GM04503 (cell line): Measurements from ENCODE around the gene SYCP2L.
"Not testable (repeated sequence)": the region's sequence is repeated elsewhere in the genome, so short reads cannot be mapped to it uniquely, and the experiment has no call there.

Experiments used
- DNase-seq: peaks from one replicate; pipeline ENCODE4 v3.0.0-alpha.2; 2012; ENCODE audit warnings: low read depth

The SYCP2L gene

DNA sequence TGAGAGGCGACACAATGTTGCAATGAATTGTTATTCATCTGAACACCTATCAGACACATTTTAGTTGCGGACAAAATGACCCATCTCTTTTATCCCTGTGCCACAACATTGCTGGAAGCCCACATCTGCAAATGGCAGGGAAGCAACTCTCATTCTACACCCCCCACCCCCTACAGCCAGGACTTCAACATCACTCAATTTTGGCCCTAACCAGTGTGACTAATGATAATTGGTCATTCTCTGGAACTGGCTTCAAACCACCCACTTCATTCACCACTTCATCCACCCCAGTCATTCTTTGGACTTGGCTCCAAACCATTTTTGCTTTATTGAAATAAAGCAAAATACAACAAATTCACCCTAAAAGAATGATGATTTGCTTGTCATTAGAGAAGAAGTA lies 6.5 kb upstream of the SYCP2L start:
- DNase-seq: no peak

DNA sequence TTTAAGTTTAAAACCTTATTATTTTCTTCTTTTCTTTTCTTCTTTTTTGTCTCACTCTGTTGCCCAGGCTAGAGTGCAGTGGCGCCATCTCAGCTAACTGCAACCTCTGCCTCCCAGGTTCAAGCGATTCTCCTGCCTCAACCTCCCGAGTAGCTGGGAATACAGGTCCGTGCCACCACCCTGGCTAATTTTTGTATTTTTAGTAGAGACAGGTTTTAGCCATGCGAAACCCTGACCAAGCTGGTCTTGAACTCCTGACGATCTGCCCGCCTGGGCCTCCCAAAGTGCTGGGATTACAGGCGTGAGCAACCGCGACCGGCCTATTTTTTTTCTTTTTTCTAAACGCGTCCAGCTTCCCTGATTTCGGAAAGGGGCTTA lies 4.6 kb upstream of the SYCP2L start:
- DNase-seq: not testable (repeated sequence)

GRCh38 chr6:10882657-10883171 lies 4.1 kb upstream of the SYCP2L start:
- no peak for DNase-seq

DNA sequence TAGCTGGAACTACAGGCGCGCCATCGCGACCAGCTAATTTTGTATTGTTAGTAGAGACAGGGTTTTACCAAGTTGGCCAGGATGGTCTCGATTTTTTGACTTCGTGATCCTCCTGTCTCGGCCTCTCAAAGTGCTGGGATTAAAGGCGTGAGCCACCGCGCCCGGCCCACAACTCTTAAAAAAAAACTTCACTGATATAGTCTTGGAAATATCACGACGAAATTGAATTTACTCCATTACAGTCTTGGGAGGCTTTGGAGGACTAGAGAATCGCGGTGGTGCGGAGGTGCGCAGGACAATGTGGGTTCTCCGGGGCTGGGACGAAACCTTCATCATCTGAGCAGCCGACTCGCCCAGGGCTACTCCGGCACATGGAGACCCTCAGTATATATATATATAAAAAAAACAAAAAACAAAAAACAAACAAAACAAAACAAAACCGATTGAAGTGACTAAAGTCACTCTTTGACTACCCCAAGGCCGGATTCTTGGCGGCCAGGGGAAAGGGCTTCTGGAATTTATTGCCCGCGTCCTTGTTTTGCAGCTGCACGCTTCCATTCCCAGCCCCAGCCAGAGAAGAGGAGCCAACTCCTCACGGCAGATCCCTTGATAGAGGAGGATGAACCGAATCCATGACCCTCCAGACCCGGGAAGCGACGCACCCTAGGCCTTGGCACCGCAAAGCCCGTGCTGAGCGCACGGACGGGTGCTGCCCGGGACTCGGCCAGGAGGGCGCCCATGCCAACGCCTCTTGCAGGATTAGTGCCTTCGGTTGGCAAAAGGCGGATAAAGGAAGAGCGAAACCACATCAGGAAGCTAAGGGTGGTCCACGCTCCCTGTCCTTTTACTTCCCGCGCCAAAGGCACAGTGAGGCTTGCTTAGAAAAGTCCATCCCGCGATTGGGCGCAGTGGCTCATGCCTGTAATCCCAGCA lies 3.3 kb upstream of the SYCP2L start:
- no peak for DNase-seq

DNA sequence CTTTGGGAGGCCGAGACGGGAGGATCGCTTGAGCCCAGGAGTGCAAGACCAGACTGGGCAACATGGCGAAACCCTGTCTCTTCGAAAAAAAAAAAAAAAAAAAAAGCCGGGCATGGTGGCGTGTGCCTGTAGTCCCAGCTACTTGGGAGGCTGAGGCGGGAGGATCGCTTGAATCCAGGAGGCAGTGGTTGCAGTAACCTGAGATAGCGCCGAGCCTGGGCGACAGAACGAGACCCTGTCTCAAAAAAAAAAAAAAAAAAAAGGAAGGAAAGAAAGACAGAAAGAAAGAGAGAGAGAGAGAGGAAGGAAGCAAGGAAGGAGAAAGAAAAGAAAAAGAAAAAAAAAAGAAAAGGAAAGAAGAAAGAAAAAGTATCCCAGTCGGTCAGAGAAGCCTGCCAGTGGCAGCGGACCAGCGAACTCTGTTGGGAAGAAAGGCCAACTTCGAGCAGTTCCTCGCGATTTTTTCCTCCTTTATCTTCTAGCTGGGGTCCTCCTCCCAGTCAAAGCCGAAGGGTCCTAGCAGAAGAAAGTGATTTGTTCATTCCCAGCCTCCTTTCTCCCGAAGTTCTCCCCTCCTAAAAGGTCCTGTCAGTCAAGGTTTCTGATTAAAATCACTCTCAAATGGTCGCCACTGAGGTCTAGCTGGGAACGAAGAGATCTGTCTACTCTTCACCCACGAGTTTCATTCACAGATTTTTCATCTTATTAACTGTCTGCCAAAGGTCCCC lies 2.4 kb upstream of the SYCP2L start:
- DNase-seq: no peak

- DNase-seq: not testable (repeated sequence)
These were observed 524 bp upstream of the SYCP2L start for GRCh38 chr6:10886365-10886690.

DNA sequence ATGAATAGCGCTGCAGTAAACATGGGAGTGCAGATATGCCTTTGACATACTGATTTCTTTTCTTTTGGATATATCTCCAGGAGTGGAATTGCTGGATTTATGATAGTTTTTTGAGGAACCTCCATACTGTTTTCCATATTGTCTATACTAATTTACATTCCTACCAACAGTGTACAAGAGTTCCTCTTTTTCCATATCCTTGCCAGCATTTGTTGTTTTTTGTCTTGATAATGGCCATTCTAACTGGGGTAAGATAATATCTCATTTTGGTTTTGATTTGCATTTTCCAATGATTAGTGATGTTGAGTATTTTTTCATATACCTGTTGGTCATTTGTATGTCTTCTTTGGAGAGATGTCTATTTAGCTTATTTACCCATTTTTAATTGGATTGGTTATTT lies 3.3 kb downstream of the SYCP2L start:
- DNase-seq: no peak

DNA sequence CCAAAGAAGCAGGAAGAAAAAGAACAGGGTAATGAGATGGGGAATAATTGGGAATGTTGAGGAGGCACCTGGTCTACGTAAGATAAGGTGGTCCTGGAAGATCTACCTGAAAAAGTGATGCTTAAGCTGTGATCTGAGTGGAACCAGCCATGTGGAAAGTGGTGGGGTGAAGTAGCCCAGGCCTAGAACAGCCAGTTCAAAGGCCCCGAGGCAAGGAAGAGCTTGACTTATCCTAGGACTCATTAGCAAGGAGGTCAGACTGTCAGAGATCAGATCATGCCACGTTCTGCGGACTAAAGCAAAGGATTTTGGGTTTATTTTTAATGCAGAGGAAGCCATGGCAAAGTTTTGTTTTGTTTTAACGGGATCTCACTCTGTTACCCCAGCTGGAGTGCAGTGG lies 5.1 kb downstream of the SYCP2L start:
- DNase-seq: no peak

DNA sequence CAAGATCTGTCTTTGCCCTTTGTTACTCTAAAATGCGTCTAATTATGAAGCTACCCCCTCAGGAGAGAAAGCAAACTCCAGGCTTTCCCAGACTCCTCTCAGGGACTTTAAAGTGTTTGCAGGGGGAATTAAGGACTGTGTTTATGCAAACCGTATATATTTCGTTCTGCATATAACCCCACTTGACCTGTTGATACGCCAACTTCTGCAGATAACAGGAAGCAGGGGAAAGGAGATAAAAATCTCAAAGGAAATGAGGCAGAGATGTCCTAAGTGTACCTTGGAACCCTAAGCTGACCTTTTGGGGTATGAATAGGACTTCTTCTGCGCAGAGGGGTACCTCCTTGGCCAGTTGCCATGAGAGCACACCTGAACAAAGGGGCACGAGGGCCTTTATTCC lies 8.1 kb downstream of the SYCP2L start:
- no peak for DNase-seq

DNA sequence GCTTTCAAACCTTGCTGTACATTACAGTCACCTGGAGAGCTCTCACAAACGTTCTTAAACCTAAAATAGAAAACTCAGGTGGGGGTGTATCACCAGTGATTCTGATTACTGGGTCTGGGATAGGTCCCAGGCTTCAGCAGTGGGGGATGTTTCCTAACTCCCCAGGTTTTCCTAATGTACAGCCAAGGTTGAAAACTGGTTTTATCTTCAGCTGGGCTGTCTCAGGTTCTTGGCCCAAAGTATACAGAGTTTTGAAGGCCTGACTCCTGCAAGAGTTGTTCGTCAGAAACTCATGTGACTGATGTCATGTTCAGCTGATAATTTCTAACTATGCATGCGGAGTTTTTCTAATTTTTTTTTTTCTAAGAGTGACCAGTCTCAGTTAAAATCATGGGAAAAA lies 9.8 kb downstream of the SYCP2L start:
- DNase-seq: no peak

DNA sequence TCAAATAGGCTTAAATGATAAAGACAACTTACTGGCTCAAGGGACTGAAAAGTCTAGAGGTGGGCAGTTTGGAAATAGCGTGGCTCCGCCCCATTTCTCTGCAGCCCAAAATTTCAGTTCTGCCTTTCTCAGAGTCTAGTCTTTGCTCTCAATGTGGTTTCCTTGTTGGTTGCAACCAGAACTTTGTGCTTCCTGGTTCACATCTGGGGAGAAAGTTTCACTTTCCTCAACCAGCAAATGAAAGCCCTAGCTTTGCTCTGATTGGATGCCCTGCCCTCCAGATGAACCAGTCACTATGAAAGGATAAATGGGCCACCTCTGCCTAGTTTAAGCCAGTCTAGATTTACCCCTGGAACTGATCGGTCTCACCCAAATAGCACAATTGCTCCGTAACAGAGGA lies 14.9 kb downstream of the SYCP2L start:
- no peak for DNase-seq

GRCh38 chr6:10904015-10904414 lies 17.2 kb downstream of the SYCP2L start:
- DNase-seq: no peak

DNA sequence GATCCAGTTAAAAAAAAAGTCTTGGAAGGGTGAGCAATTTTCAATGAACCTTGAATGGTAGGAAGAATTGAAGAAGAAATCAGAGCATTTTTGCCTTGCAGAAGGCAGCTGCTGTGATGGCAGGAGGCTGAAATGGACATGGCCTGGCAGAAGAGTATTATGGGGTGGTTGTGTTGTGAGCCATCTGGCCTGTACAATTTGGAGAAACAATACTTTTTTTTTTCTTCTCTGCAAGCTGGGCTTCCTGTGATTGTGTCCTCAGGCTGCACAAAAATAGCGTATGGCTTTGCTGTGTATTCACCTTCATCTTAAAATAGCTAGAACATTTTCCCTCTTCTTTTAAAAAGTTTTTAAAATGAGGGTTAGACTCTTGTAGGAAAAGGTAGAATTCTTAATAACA lies 21.4 kb downstream of the SYCP2L start:
- no peak for DNase-seq

GRCh38 chr6:10919520-10919919 lies 32.7 kb downstream of the SYCP2L start:
- not testable (repeated sequence) for DNase-seq

- DNase-seq: no peak
These were observed 46.3 kb downstream of the SYCP2L start for GRCh38 chr6:10933126-10933525.

DNA sequence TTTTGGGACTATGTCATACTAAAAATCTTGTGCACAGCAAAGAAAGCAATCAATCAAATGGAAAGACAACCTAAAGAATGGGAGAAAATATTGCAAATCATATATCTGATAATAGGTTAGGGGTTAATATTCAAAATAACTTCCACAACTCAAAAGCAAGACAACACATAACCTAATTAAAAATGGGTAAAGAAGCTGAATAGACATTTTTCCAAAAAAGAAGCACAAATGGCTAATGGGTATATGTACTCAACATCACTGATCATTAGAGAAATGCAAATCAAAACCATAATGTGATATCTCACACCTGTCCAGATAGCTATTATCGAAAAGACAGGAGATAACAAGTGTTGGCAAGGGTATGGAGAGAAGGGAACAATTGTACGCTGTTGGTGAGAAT lies 53.0 kb downstream of the SYCP2L start:
- no peak for DNase-seq

GRCh38 chr6:10945845-10946244 lies 59.0 kb downstream of the SYCP2L start:
- no peak for DNase-seq

- DNase-seq: no peak
These were observed 61.1 kb downstream of the SYCP2L start for GRCh38 chr6:10947966-10948365.

- DNase-seq: no peak
These were observed 63.0 kb downstream of the SYCP2L start for GRCh38 chr6:10949579-10950490.

DNA sequence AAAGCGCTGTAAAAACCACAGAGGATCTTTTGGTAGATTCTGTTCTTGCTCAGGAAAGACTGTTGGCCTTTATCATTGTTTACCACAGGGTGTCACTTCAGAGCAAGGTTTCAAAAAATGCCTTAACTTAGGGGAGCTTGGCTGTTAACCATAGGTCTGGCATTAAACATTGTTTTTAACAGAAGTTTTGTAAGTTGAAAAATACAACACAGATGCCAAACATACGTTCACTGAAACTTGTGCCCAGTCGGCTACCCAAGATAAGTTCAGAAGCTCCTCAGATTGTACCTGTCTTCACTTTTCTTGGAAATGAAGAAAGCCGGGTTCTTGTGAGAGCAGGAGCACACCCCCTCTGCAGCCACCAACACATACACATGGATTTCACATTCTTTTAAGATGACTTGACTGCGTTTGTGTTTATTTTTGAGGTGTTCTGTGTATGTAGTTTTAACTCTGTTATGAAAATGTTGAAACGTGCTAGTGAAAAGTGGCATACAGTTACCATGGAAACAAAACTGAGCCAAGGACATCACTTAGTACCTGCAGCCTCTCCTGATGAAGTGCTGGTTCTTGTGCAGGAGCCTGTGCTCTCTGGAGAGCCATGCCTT lies 64.9 kb downstream of the SYCP2L start:
- no peak for DNase-seq

DNA sequence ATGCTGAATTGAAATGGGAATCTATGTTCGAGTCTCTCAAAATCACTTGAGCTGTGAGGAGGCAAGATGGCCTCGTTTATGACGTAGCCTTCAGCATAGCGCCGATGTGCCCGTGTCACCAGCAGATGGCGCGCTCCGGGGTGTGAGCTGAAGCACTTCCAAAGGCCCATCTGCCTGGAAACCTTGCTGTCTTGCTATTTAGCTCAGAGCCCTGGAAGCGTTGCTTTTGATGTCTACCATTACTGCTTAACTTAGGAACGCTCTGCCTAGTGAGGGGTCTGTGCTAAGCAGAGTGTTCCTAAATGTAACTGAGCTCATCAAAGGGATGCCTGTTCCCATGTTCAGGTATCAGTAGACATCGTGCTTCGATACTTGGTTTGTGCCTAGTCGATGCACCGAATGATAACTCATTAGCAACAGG lies 67.7 kb downstream of the SYCP2L start:
- DNase-seq: no peak

DNA sequence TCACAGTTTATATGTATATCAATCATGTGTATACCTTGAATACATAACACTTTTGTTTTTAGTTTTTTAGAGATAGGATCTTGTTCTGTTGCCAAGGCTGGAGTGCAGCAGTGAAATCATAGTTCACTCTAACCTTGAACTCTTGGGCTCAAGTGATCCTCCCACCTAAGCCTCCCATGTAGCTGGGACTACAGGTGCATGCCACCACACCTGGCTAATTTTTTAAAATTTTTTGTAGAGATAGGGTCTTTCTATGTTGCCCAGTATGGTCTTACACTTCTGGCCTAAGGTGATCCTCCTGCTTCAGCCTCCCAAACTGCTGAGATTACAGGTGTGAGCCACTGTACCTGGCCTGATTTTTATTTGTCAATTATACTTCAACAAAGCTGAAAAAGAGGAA lies 69.9 kb downstream of the SYCP2L start:
- DNase-seq: no peak
